ENCODE measurements around the gene PDE4D. TPM values are rescaled to one million over a fixed set of nuclear protein-coding genes. Genes with fewer than 3 reads are reported as not detected.

PDE4D gene
- total RNA-seq, 1 experiment from 2014 or later, result 6.3 TPM

DNA sequence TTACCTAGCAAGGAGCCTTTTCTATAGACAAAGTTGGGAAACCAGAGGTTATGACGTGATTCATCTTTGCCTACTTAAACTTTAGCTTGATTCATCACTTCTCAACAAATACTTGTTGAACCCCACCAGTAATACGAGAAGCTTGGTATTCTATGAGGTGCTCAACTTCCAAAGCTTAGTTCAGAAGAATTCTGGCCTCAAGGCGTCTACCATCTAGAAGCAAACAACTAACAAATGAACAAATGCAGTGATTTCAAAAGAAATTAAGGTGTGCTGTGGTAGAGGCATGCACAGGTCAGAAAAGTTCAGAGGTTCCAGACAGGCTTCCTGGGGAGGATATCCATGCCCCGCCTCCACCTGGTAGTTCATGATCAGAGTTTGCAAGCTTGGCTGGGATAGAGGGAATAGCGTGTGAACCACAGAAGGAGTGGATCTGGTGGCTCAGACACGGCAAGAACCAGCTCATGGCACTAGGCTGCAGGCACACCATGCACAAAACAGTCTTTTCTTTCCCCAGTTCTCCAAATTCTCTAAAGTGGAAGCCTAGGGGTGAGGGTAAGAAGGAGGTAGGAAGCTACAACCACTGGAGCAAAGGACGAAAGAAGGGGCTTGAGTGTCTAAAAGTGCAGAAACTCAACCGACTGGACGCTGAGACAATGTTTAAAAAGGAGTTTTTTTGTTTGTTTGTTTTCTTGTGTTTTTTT, 837.6 kb downstream of the PDE4D start:
- DNase-seq (ENCODE audit: low read depth in 1 of 2, low spot score in 2 of 2), result no peak
- no peaks in the 10 kb centered on the region for H3K27me3 ChIP-seq (replicated peaks)
- no peak overlapping the region for H3K27ac ChIP-seq
- H3K36me3 ChIP-seq, result no peaks in the 10 kb centered on the region
- no peaks in the 10 kb centered on the region for H3K9me3 ChIP-seq (replicated peaks)
- no peaks in the 10 kb centered on the region for H3K4me1 ChIP-seq (replicated peaks)
- H3K4me3 ChIP-seq, result no peak overlapping the region

DNA sequence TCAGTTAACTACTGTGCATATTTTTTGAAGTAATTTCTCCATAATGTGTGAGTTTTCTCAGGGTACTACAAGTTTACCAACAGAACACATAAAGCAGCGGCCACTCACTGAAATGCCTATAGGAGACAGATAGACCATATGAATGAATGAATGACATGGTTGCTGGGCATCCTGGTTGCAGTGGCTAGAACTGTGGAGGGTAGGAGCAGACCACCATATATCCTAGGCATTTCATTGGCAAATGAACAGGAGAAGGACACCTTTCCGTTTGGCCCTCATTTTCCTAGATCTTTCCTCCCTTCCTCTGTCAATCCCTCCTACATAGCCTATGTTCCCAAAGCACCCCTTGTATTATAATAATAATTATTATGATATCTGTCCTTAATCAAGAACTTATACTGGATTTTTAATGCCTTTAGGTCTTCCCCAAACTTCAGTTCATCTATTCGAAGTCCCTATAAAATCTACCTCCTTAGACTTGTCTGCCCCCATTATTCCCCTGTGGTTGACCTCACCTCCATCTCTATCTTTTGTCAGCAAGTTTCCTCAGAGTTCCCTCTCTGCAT, 838.5 kb downstream of the PDE4D start:
- Histone ChIP-seq H3K4me3 (no peak overlapping the region), H3K27ac (no peak overlapping the region), H3K4me1 (replicated peaks) (no peaks in the 10 kb centered on the region)

DNA sequence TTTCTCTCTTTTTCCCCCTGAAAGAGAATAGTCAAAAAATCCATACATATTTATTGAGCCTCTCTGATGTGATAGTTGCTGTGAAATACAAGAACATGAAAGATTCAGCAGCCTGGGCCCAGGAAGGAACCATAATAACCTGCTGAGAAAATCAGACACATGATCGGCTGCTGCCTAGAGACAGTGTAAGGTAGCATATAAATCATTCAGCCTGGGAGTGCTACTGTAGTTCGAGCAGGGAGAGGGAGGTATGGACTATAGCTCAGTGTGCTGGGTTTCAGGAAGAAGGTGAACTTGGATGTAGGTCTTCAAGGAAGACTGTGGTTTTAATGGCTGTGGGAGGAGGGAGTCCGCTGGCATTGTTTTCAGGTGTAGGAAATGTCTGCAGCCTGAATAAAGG, 841.6 kb downstream of the PDE4D start:
- DNase-seq (ENCODE audit: low read depth in 1 of 2, low spot score in 2 of 2), result no peak
- no peak overlapping the region for H3K4me3 ChIP-seq
- no peaks in the 10 kb centered on the region for H3K9me3 ChIP-seq (replicated peaks)
- H3K36me3 ChIP-seq, result no peaks in the 10 kb centered on the region
- H3K27ac ChIP-seq, result no peak overlapping the region
- no peaks in the 10 kb centered on the region for H3K4me1 ChIP-seq (replicated peaks)
- no peaks in the 10 kb centered on the region for H3K27me3 ChIP-seq (replicated peaks)

More for the DNA sequence above, 838.5 kb downstream of the PDE4D start:
- Histone ChIP-seq H3K36me3 (no peaks in the 10 kb centered on the region), H3K27me3 (replicated peaks) (no peaks in the 10 kb centered on the region), H3K9me3 (replicated peaks) (no peaks in the 10 kb centered on the region)
- no peak for DNase-seq (ENCODE audit: low read depth in 1 of 2, low spot score in 2 of 2)

DNA sequence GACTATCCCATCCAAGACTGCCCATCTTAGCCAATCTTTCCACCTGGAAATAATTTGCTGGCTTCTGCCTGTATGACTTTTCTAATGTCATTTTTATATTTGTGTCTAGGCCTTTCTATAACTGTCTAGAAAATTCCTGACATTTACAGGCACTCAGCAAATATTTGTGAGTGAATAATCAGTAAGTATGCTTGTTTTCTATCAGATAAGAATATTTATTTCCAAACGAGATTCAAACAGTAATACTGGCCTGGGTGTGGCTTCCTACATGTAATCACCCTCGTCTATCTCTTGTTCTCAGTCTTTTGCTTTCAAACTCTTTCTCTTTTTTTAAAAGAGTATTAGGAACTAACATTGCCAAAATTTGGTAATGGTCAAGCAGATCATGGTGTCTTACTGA, 844.4 kb downstream of the PDE4D start:
- H3K4me3 ChIP-seq, result no peak overlapping the region
- no peaks in the 10 kb centered on the region for H3K4me1 ChIP-seq (replicated peaks)
- no peaks in the 10 kb centered on the region for H3K36me3 ChIP-seq
- H3K27me3 ChIP-seq (replicated peaks), result no peaks in the 10 kb centered on the region
- H3K27ac ChIP-seq, result no peak overlapping the region
- no peak for DNase-seq (ENCODE audit: low read depth in 1 of 2, low spot score in 2 of 2)
- H3K9me3 ChIP-seq (replicated peaks), result no peaks in the 10 kb centered on the region

DNA sequence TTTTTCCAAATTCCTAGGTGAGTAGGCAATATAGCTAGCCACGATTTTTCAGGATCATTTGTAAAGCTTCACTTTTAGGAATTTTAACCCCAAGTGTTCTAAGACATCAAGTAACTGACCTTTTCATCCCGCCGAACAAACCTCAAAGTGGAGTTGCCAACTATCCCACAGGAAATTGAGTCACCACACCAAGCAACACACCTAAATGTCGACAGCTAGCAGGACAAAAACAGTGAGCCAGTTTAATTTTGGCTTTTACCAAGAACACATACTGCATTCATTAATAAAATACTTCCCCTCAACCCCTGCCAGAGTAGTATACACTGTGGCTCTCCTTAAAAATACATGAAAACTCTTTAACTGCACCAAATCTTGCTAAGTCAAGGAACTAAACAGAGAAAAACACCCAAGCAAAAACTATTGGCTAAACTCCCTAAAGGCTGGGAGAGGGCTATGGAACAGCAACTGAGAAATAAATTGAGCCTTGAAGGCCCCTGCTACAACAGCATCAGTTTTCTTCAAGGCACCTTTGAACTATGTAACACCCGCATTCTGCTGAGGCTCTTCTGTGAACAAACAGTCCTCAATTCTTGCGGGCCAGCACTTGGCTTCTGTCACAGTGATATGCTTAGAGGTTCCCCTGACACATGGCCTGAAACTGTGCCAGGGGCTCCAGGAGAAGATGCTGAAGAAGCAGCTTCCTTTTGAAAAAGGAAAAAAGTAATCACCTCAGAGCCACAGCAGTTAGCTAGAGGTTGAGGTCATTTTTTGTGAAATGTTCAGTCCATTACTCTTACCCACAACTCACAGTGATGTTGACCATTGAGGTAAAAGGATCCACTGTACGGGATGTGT, 851.1 kb downstream of the PDE4D start:
- no peaks in the 10 kb centered on the region for H3K9me3 ChIP-seq (replicated peaks)
- DNase-seq (ENCODE audit: low read depth in 1 of 2, low spot score in 2 of 2), result no peak
- no peak overlapping the region for H3K27ac ChIP-seq
- peaks cover 29% of the 10 kb centered on the region for H3K4me1 ChIP-seq (replicated peaks)
- no peak overlapping the region for H3K4me3 ChIP-seq
- 0 out of 2 replicates have a peak, but pooled peaks cover 4% of the 10 kb centered on the region for H3K27me3 ChIP-seq (replicated peaks)
- H3K36me3 ChIP-seq, result no peaks in the 10 kb centered on the region

DNA sequence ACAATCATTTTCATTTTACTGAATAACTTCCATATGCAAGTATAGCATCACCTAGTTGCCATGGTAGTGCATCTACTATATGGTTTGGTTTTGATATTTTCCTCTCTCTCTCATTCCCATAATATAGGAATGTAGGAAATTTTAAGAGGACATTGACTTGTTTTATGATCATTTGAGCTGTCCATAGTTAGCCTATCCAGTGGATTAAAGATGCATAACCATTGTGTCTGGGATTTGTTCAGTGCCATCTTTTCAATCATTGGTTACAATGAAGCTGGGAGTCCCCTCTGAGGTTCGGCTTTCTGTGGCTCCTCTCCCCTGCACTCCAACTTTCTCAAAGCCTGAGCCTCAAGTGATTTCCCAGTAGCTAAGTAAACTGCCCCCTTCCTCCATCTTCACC, 852.2 kb downstream of the PDE4D start:
- Histone ChIP-seq H3K4me3 (no peak overlapping the region), H3K9me3 (replicated peaks) (no peaks in the 10 kb centered on the region), H3K27me3 (replicated peaks) (0 out of 2 replicates have a peak, but pooled peaks cover 4% of the 10 kb centered on the region), H3K4me1 (replicated peaks) (peaks cover 39% of the 10 kb centered on the region), H3K27ac (no peak overlapping the region), H3K36me3 (no peaks in the 10 kb centered on the region)
- no peak for DNase-seq (ENCODE audit: low read depth in 1 of 2, low spot score in 2 of 2)

DNA sequence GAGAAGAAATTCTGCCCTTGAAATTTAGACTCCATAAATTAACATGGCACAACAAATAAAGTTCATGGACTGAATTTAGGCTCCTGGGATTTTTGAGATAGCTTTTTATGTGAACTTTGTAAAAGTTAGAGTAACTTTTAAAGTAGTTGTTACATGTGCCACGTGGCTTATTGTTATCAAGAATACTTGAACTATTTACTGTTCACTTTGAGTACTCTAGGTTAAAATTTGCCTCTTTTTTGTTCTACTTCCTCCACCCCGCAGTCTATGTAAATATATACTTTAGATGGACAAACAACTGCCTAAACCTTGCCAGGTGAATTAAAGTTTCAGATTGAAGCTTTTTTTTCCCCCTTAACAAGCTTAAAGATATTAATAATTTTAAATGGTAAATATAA, 852.7 kb downstream of the PDE4D start:
- H3K9me3 ChIP-seq (replicated peaks), result no peaks in the 10 kb centered on the region
- DNase-seq (ENCODE audit: low read depth in 1 of 2, low spot score in 2 of 2), result no peak
- H3K27me3 ChIP-seq (replicated peaks), result 0 out of 2 replicates have a peak, but pooled peaks cover 4% of the 10 kb centered on the region
- no peak overlapping the region for H3K4me3 ChIP-seq
- peaks cover 45% of the 10 kb centered on the region for H3K4me1 ChIP-seq (replicated peaks)
- H3K27ac ChIP-seq, result no peak overlapping the region
- H3K36me3 ChIP-seq, result no peaks in the 10 kb centered on the region

DNA sequence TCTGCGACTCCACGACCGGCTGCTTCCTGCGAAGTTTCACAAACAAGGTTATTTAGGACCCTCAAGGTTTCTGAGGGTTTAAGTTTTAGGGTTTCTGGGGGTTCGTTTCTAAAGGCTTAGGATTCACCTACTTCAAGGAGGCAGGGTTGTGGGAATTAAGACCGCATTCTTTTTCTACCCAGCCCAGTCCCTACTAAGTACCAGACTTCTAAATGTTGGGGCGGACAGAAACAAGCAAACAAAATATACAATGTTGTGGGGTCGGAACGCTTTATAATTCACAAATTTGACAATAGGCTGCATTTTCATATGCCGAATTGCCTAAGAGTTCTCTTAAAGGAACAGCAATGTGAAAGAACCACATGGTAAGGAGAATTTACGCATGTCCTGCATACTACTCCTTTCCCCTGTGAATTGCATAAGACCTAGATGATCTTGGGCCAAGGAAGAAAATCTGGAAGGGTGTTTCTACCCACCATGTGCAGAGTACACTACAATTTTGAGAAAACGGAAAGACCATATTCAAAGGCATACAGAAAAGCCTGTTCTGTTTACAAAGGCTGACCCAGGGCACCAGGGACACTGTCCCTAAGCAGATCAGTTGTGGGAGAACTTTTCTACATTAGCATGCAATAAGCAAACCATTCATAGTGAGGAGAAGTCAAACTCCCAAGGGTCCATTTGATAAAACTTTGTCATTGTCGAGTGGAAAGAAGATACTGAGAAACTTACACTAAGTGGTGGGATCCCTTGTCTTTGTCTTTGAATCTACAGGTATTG, 853.3 kb downstream of the PDE4D start:
- H3K9me3 ChIP-seq (replicated peaks), result no peaks in the 10 kb centered on the region
- no peak overlapping the region for H3K27ac ChIP-seq
- no peak for DNase-seq (ENCODE audit: low read depth in 1 of 2, low spot score in 2 of 2)
- peak overlapping the region; percentile 66 for H3K4me3 ChIP-seq
- H3K36me3 ChIP-seq, result no peaks in the 10 kb centered on the region
- 0 out of 2 replicates have a peak, but pooled peaks cover 4% of the 10 kb centered on the region for H3K27me3 ChIP-seq (replicated peaks)
- peaks cover 47% of the 10 kb centered on the region for H3K4me1 ChIP-seq (replicated peaks)

DNA sequence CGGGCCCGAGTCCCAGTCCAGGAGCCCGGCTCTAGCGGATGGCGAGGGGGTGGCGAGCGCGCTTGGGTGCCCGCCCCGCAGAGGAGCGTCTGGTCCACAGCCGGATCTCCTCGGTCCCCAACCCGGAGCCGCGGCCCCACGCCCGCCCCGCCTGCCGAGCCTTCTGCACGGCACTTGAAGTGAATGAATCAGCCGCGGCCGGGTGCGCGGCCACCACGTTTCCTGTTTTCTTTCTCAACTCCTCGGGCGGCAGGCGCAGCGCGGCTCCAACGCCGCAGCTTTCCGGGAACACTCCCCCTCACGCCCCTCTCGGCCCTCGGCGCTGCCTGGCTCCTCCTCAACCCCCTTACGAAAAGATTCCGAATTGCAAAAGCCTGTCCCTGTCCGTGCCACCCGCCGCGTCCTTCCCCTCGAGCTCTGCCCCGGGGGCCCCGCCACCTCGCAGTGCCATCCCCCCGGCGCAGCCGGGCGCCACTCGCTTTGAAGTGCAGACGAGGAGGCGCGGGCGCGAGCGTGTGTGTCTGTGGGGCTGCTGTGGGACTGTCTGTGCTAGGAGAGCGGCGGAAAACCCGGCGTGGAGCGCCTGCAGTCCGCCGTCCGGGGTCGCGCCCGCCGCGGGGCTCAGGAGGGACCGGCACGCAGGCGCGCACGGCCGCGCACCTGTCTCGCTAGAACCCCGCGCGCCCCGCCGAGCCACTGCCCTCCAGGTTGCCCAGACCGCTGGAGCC, 854.1 kb downstream of the PDE4D start:
- peak; percentile 73 to 82 for DNase-seq (ENCODE audit: low read depth in 1 of 2, low spot score in 2 of 2)
- Histone ChIP-seq H3K36me3 (no peaks in the 10 kb centered on the region), H3K4me1 (replicated peaks) (peaks cover 47% of the 10 kb centered on the region), H3K4me3 (peak overlapping the region; percentile 66), H3K27ac (peak overlapping the region; percentile 44), H3K9me3 (replicated peaks) (no peaks in the 10 kb centered on the region), H3K27me3 (replicated peaks) (0 out of 2 replicates have a peak, but pooled peaks cover 4% of the 10 kb centered on the region)

DNA sequence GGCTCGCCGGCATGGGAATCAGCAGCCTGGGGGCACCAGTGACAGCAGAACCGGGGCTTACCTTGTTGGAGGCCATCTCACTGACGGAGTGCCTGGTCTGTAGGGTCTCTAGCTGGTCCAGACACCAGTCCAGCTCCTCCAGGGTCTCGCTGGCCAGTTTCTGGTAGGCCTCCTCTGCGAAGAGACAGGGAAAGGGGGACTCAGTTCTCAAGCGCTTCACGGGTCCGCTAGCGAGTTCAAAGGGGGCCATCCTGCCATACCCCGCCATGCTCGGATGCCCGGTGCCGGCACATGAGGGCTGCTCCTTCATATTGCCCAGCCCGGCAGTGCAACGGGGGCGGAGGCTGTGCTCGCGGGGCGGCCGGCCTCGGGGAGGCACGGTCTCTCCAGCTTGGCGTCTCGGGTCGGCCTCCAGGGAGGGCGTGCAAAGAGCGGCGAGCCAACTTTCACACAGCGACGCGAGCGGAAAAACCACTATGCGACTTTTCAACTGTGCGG, 854.7 kb downstream of the PDE4D start:
- peak overlapping the region; percentile 44 for H3K27ac ChIP-seq
- DNase-seq (ENCODE audit: low read depth in 1 of 2, low spot score in 2 of 2), result peak in 1 of 2 experiments; percentile 63

DNA sequence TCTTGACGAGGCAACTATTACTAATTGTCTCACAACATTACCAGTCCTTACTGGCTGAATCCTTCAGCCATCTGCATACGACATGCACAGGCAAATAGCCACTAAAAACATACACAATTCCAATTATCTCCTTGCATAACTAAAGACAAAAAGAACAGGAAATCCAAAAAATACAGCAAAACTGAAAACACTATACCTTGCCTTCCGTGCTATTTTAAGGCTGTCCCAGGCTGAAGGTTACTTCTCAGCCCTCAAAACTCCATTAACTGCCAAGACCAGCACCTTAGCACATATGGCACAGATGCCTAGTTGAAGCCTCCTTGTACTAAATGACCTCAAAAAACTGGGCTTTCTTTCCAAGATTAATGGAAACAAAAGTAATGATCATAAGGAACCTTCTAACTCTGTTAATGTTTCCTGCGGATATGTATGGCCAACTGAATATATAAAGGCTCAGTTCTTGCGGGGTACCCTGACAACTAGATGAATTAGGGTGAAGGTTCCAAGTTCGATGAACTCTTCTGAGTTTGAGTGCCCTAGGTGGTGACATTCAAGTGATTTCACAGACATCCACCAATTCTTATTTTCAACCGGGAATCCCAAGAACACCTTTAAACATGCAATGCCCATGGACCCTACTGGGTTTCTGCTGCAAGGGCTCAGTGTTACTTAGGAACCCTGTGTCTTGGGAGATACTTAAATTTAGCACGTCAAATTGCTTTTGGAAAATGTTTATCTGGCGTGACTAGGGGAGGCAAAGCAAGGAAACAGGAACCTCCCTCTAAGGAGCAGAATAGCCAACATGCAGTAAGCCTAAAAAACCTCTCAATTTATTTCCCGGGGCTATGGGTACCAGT, 855.4 kb downstream of the PDE4D start:
- no peaks in the 10 kb centered on the region for H3K36me3 ChIP-seq
- H3K27me3 ChIP-seq (replicated peaks), result 0 out of 2 replicates have a peak, but pooled peaks cover 4% of the 10 kb centered on the region
- no peak for DNase-seq (ENCODE audit: low read depth in 1 of 2, low spot score in 2 of 2)
- peak overlapping the region; percentile 66 for H3K4me3 ChIP-seq
- no peaks in the 10 kb centered on the region for H3K9me3 ChIP-seq (replicated peaks)
- H3K4me1 ChIP-seq (replicated peaks), result peaks cover 47% of the 10 kb centered on the region
- peak overlapping the region; percentile 44; the same call in 1 of the 2 replicates for H3K27ac ChIP-seq

More for the DNA sequence above, 854.7 kb downstream of the PDE4D start:
- Histone ChIP-seq H3K4me3 (peak overlapping the region; percentile 66), H3K4me1 (replicated peaks) (peaks cover 47% of the 10 kb centered on the region), H3K36me3 (no peaks in the 10 kb centered on the region), H3K9me3 (replicated peaks) (no peaks in the 10 kb centered on the region), H3K27me3 (replicated peaks) (0 out of 2 replicates have a peak, but pooled peaks cover 4% of the 10 kb centered on the region)

DNA sequence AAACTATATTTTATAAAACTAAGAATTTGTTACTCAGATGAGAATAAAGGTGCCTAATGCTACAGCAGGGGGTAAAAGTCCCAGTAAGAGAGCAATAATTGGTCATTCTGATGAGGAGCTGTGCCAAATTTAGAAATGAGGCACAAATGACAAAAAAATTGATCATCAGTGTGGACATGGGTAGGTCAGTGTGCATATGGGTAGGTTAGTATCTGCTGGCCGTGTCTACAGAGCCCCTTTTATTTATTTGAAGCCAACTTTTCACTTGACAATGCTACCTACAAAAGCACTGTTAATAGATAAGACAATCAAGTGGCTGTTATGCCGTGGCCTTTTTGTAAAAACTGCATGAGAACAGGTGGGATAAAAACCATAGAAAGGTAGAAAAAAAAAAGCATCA, 856.1 kb downstream of the PDE4D start:
- Histone ChIP-seq H3K9me3 (replicated peaks) (no peaks in the 10 kb centered on the region), H3K4me3 (no peak overlapping the region), H3K36me3 (no peaks in the 10 kb centered on the region), H3K27me3 (replicated peaks) (0 out of 2 replicates have a peak, but pooled peaks cover 4% of the 10 kb centered on the region), H3K4me1 (replicated peaks) (peaks cover 43% of the 10 kb centered on the region), H3K27ac (no peak overlapping the region)
- DNase-seq (ENCODE audit: low read depth in 1 of 2, low spot score in 2 of 2), result no peak

Measured in SJSA1 (cell line).